ENCODE data around the gene ELMO2. TPM values are rescaled to one million over a fixed set of nuclear protein-coding genes. Genes with fewer than 3 reads are reported as not detected.

ELMO2 gene
- total RNA-seq, 1 donor from 2014 or later: 35.0 TPM

DNA sequence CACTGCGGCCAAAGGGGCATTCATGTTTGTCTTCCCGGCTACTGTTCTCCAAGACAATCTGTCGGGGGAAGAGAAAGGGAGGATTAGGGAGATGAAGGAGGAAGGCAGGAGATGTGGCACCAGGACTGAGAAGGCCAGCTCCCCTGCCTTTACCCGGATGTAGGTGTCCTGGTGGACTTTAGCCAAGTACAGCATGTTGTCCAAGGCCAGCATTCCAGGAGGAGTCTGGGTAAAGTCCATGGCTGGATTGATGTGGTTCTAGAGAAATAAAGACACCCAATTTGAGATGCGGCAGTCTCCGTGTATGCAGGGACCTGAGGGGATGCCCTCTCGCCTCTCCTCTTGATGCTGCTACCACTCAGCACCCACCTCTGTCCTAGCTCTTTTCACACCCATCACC, 32.0 kb downstream of the ELMO2 start:
- no peak for DNase-seq (ENCODE audit: low spot score)
- intact Hi-C loops (cut with DNase I): no loop called here

DNA sequence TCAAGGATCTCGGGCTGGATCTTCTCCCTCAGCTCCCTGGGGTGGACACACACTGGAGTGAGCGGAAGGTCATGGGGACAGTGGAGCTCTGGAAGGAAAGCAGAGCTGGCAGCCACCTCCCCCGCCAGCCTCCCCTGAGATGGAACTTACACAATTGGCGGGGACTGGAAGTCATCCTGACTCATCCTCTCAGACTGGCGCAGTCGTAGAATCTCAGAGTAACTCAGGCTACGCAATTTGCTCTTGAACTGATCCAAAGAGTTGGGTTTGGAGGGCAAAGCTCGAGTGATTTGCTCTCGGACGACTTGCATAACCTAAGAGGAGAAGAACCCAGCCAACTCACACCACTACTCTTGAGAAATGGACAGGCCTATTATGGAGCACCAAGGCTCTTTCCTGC, 34.8 kb downstream of the ELMO2 start:
- intact Hi-C loops (cut with DNase I): no loop called here
- no peak for DNase-seq (ENCODE audit: low spot score)

DNA sequence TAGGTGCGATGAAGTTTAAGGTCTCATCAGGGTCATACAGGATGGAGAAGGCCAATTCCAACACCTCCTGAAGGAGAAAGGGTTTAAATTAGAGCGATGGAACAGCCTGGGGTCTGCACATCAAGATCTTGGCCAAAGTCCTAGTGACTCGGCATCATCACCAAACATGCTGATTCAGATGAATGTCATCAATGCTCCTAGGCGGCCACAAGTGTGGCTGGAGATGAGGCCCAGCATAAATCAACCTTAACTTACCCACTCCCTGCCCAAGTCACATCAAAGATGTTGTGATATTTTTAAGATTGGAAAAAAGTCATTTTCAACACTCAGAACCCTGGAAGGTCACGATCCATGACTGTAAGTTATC, 37.5 kb downstream of the ELMO2 start:
- intact Hi-C loops (cut with DNase I): no loop called here
- DNase-seq (ENCODE audit: low spot score): no peak

DNA sequence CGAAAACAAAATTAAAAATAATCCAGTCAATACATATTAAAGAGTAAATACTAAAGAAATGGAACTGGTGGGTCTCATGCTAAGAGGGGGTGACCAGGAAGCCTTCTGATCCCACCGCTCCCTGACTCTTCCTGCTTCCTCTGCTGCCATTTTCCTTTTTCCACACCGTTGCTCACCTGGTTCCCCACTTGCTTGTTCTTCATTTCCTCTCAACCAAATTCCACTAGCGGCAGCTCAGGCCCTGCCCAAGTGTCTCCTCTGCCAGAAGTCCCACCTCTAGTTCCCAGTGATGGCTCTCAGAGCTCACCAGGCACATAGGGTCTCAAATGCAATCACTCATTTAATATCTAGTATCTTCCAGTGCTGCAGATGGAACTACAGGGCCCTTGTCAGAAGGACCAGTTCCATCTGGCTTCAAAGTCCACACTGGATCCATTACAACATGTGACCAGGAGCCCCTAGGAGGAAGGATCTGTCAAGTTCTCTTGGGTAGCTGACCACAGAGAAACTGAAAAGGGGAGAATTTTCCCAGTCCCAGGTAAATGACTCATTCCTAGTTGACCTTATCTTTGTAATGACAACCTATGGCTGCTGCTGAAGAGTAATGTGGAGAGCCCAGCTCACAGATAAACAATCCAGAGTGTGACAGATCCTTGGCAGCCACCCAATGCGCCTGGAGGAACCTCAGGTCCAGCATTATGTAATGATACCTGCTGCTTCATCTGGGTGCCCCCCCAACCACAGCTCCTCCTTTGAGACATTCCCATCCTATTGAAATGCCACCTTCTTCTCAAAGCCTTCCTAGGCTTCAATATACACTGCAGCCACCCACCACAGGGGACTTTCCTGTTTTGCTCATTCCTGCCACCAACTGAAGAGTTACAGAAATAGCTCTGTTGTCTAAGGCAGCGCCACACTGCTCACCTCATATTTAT, 38.2 kb downstream of the ELMO2 start:
- no peak for DNase-seq (ENCODE audit: low spot score)
- intact Hi-C loops (cut with DNase I): no loop called here

DNA sequence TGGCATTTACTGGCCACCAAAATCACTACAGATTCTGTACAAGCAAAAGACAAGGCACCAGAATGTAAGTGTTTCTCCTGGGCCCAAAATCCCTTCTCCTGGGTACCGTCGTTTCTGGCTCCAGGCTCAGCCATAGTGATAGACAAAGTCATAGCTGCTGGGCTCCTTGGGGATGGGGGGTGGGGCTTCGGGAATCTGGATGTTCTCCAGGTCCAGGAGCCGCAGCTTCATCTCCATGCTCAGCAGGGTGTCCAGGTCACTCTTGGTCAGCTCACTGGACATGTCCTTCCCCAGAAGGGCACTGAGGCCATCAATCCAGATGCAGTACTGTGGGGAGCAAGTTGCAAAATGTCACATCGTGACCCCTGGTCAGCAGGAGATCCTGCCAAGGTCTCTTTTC, 39.2 kb downstream of the ELMO2 start:
- intact Hi-C loops (cut with DNase I): no loop called here
- no peak for DNase-seq (ENCODE audit: low spot score)

DNA sequence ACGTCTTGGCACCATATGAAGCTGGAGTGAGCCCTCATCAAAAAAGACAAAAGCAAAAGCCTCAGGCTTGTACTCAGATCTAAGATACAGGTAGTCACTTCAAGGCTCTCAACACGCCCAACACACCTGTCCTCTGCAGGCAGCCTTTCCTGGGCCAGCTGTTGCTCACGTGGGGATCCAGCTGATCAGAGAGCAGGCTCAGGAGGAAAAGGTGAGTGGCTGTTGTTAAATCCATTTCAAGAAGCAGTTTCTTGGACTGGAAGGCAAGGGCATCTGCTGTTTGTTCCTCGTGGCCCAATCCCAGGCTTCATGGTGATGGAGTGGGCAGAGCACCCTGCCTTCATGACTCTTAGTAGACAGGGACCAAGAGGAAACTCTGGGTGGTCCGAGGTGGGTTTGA, 39.6 kb downstream of the ELMO2 start:
- no peak for DNase-seq (ENCODE audit: low spot score)
- intact Hi-C loops (cut with DNase I): no loop called here

DNA sequence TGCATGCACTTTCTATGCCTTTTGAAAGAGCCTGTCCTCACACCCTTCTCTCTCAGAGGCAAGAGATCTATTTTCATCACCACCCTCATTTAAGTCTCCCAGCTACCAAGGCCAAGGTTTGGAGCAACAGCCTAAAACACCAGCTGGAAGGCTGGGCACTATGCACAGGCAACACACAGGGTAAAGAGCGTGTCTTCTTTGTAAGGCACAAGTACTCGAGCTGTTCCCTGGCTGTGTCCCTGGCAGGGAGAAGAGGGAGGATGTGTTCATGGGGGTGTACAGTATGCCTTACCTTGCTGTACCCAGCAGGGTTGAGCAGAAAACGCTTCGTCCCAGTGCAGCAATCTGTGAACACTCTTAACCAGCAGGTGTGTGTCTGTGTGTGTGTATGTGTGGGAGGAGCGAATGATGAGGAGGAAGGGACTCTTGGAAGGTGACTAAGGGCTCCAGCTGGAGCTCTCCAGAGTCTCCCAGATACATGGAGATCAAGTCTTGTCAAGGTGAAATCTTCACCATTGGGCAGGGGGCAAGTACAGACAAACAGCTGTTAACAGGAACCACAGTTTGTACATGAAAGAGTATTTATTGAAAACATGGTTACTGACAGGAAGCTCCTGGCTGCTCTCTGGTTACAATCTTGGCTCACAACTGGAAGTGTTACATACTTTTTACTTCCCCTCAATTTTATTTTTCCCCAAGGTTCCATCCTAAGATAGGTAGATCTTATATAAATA, 40.8 kb downstream of the ELMO2 start:
- intact Hi-C loops (cut with DNase I): loop anchor here (2.0 kb wide), 1 partner anchor 41 kb away; the partner anchor contains the start of gene ELMO2
- DNase-seq (ENCODE audit: low spot score): no peak

DNA sequence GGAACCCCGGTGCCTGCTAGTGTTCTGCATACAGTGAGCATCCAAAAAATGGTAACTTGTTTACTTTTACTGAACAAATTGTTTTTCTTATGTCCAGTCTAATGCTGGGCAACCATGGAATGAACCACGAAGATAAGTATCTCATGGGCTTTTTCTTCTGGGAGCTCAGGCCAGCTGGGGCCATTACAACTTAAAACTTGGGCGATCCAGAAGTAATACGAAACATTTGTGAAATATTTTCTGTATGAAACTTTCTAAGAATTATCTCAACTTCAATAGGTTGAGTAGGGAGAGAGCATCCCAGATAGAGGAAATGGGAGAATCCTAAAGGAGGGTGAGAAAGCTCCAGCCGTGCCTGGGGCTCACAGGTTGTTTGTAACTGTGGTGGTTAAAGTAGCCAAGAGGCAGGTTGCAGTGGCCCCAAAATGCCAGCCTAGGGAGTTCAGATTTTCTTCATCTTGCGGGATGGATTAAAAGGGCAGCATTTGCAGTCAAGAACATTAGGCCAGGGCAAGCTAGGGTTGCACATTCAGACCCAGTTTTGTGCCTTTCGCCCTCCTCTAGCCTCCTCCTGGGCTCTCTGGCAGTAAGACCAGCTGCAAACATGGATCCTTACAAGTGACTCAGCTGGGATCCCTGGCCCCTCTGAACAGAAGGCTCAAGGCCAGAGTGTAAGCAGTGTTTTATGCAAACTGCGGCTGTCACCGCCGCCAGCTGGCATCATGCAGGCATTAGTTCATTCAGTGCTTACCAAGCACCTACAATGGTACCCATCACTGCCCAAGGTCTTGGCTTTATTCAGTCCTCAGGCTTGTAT, 41.5 kb downstream of the ELMO2 start:
- DNase-seq (ENCODE audit: low spot score): no peak
- intact Hi-C loops (cut with DNase I): loop anchor here (2.0 kb wide), 1 partner anchor 42 kb away; the partner anchor contains the start of gene ELMO2

DNA sequence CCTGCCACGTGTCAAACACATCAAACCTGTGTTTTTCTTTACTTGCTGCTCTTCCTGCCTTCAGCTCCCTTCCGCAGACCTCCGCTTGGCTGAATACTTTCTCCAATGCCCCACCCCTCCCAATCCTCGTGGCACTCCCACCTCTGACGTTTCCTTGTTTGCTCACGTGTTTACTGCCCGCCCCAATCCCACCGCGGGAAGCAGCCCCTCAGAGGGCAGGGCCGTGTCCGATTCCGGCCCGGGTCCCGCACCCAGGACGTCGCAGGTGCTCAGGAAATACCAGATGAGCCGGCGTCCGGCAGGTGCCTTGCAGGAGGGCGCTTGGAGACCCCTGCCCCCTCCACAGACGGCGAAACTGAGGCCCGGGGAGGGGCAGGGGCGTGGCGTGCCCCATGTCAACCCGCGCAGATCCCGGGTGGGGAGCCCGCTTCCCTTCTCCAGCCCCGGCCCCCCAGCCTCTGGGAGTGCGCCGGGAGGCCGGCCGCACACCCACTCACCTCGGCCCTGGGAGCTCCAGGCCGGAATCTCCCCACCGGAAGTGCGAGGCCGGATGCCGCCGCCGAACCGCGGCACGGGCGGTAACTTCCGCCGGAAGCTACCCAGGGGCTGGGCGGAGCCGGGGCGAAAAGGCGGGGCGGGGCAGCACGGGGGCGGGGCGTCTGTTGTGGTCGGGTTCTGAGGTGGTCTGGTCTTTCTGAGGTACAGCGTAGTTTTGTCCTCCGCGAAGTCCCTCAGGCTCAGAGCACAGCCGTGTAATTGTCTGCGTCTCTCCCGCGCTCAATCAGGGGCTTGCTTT, 42.3 kb downstream of the ELMO2 start:
- intact Hi-C loops (cut with DNase I): loop anchor here (2.0 kb wide), 1 partner anchor 43 kb away; the partner anchor contains the start of gene ELMO2

DNA sequence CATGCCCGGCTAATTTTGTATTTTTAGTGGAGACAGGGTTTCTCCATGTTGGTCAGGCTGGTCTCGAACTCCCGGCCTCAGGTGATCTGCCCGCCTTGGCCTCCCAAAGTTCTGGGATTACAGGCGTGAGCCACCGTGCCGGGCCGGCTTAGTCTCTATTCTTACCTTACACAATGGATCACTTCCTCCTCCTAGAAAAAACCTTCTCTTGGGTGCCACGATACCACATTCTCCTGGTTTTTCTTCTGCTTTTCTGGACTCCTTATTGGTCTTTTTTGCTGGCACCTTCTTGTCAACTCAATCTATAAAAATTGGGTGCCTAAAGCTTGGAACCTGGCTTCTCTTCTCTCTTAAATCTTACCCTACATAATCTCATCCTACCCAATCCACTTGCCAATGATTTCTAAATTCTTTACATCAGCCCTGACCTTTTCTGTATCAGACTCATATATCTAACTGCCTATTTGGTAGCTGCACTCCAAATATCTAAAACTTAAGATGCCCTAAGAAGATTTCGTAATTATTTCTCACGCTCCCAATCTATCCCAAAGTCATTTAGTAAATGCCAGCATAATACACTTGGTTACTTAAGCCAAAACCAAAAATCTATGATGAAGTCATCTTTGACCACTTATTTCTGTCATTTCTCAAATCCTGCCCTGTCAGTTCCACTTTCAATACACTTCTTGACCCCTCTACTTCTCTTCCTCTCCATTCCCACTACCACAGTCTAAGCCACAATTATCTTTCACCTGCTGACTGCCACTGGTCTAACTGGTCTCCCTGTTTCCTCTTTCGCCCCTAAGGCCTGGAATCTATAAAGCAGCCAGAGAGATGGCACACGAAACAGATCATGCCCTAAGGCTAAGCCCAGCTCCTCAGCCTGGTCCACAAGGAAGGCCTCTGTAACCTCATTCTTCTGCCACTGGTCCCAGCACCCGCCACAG, 43.2 kb downstream of the ELMO2 start:
- no peak for DNase-seq (ENCODE audit: low spot score)
- intact Hi-C loops (cut with DNase I): no loop called here

More for the DNA sequence above, 42.3 kb downstream of the ELMO2 start:
- DNase-seq (ENCODE audit: low spot score): peak; percentile 93

DNA sequence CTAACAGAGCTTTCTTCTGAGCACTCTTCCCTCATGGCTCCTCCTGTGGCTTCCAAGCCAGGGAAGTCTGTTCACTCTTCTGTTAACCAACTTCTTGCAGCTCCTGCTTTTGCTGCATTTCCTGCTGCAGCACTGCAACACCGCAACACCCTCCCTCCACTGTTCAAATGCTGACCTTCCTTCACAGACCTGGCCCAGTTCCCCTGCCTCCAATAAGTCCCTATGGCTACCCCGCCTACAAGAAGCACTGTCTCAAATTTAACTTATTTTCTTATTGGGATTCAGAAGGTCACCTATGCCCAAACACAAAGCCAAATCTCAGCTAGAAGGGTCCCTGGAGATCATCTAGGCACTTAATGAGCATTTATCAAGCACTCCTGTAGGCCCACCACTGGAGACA, 44.6 kb downstream of the ELMO2 start:
- intact Hi-C loops (cut with DNase I): no loop called here
- no peak for DNase-seq (ENCODE audit: low spot score)

DNA sequence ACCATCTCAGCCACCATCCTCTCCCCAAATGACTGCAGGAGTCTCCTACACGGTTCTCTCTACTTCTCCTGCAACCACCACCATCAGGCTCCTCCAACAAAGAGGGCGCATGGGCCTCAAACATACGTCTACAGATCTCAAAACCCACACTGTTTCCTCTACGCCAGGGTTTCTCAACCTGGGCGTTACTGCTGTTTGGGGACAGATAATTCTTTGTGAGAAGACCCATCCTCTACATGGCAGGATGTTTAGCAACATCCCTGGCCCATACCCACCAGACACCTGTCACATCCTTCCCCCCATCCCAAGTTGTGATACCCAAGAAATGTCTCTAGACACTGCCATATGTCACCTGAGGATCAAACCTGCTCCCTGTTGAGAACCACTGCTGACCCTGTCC, 45.0 kb downstream of the ELMO2 start:
- no peak for DNase-seq (ENCODE audit: low spot score)
- intact Hi-C loops (cut with DNase I): no loop called here

DNA sequence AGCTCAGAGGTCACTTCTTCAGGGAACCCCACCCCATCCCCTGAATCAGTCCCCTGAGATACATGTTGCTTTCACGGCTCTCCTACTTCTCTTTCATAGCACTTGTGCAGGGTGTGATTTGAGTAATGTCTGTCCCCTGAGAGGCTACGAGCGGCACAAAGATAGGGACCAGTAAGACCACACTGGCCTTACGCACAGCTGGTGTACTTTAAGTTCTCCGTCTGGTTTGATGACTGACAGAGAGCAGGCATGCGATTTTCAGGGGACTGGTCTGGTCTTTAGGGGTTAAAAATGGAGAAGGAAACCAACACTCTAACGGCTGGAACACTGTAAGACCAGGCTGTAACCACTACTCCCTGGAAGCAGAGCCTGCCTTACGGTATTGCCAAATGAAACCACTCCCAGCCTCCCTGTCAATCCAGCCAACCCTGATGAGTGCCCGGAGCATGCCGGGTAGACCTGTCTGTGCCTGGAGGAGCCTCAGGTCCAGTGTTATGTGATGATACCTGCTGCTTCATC, 47.1 kb downstream of the ELMO2 start:
- intact Hi-C loops (cut with DNase I): no loop called here
- DNase-seq (ENCODE audit: low spot score): no peak

DNA sequence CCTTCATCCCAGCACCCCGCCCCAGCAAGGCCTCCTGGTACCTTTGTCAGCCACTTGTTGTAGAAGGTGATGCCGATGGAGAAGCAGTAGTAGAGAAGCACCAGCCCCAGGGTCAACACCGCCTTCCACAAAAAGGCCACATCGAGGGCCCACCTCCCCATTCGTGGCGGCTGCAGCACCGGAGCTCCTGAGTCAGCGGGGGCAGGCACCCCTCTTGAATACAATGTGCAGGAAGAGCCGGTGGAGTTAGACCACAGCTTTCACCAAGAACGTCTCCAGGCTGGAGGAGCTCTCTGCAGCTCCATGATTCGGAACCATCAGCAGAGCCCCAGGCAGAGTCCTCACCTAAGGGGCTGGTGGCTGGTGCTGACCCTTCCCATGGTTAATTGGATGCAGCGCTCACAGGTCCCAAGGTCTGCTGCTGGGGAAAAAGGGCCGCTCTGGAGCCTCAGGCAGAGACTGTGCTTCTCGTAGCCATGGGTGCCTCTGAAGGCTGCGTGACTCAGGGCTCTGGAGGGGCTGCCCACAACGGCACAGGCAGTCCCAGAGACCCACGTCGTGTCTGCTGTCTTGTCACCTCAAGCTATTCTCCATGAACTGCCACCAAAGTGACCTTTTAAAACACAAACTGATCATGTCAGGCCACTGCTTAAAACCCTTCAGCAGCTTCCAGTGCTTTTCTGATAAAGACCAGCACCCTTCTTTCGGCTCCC, 47.9 kb downstream of the ELMO2 start:
- intact Hi-C loops (cut with DNase I): no loop called here
- DNase-seq (ENCODE audit: low spot score): no peak

DNA sequence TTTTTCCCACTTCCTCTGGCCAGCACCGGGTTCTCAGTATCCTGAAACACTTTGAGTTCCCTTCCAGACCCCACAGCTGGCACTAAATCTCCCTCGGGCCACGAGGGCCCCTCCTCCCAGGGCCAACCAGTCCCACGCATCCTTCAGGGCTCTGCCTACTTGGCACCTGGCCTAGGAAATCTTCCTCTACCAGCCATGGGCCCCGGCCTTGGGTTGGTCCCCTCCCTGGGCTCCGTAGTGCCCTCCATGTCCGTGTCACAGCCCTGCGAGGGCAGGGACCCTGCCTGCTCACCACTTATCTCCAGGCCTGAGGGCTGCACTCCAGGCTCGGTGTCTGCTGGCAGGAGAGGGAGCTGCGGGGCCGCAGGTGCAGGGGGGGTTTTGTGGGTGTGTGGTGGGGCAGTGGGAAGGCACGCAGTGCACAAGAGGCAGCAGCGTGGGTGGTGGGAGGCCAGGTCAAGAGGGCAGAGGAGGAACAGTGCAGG, 49.3 kb downstream of the ELMO2 start:
- no peak for DNase-seq (ENCODE audit: low spot score)
- intact Hi-C loops (cut with DNase I): no loop called here

DNA sequence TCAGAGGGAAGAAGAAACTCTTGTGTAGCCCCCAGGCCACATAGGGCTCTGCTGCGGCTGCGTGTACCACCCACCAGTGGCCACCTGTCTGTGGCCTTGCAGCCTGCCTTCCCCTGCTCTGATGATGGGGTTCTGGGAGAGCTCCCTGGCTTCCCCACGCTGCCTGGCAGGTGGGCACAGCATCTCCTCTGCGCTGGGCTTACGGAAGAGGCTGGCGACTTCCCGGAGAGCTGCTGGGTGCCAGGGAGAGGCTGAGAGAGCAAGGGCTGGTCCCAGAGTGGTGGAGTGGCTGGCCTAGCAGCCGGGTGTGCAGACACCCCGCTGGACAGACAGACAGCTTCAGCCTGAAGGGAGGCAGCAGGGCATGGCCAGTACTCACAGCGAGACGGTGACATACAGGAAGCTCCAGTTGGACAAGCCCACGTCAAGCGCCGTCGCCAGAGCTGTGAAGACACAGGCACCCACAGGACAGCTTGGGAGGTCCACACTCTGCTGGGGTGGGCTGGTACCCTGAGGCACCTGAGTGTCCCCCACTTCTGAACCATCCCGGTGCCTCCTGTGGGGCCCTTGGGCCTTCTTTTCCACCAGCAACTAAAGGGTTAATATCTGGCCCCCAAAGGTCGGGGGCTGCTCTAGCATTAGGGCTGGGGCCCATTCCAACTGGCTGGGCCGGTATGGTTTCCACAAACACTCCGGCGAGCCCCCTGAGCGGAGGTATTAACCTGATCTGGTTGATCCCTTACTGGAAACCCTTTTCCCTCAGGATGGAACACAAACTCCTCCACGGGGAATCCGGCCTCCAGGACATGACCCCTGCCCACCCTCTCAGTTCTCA, 50.0 kb downstream of the ELMO2 start:
- DNase-seq (ENCODE audit: low spot score): no peak
- intact Hi-C loops (cut with DNase I): no loop called here
